Urinary bladder (tissue), 4 donors: ENCODE data around the gene MKKS. TPM values are rescaled to one million over a fixed set of nuclear protein-coding genes. Genes with fewer than 3 reads are reported as not detected.

Experiments used
- DNase-seq: peaks from one replicate; pipeline ENCODE4 v3.0.0-alpha.2; 2015; ENCODE audit errors: extremely low spot score
- H3K27ac ChIP-seq: one replicate; pipeline ENCODE4 v1.5.1; 2013; ENCODE audit warnings: low read depth, mild to moderate bottlenecking, moderate library complexity
- H3K36me3 ChIP-seq: one replicate; pipeline ENCODE4 v1.6.1; 2013; ENCODE audit warnings: mild to moderate bottlenecking, moderate library complexity; ENCODE audit not compliant: insufficient read depth
- H3K4me1 ChIP-seq: one replicate; pipeline ENCODE4 v1.6.1; 2013; ENCODE audit warnings: mild to moderate bottlenecking, moderate library complexity; ENCODE audit not compliant: insufficient read depth
- H3K4me3 ChIP-seq: one replicate; pipeline ENCODE4 v1.5.1; 2013; ENCODE audit warnings: low read depth, low read length
- whole genome bisulfite sequencing: extraction: QIAGEN DNeasy Blood & Tissue Kit; methylation state at CpG from one replicate; pipeline ENCODE4 v1.1.7; 2013; 5-methylcytosine and 5-hydroxymethylcytosine counted together
- polyA plus RNA-seq: library from polyadenylated mRNA; stranded (reverse); fragments of 200-250 nt; gene quantifications from one replicate; pipeline ENCODE4 v1.2.3, GENCODE V29; 2013
- total RNA-seq: library from RNA; depleted of rRNA; stranded (reverse); fragments of >200 nt; gene quantifications from one replicate; pipeline ENCODE4 v1.2.3, GENCODE V29; 2014
- donor health status: healthy with polysubstance abuse.
- donor health status: healthy.

The MKKS gene
- total and polyA plus RNA-seq, 2 donors = 18.1 to 19.8 TPM

DNA sequence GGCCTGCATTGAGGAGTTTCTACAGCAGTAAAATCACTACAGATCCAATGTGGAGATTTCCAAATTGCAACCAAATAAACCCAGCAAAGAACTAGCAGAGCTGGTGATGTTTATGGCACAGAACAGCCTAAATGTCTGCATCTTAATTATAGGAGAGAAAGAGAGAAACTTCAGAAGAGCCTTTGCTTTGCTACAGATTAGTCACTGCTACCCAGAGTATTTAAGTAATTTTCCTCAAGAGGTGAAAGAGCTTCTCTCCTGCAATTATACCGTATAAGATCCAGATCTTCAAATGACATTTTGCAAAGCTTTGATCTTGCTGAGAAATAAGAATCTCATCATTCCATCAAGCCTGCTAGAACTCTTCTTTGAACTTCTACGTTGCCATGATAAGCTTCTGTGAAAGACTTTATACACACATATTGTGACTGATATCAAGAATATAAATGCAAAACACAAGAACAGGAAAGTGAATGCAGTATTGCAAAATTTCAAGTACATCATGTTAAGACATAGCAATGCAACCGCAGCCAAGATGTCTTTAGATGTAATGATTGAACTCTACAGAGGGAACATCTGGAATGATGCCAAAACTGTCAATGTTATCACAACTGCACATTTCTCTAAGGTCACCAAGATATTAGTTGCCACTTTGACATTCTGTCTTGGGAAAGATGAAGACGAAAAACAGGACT, 48.0 kb downstream of the MKKS start:
- DNase-seq = no peak
- Histone ChIP-seq H3K4me1 (no peaks in the 10 kb centered on the region), H3K4me3 (no peak overlapping the region), H3K36me3 (no peaks in the 10 kb centered on the region), H3K27ac (no peak overlapping the region)
- whole genome bisulfite sequencing = 28% methylated on average over 4 of the region's 4 CpGs

DNA sequence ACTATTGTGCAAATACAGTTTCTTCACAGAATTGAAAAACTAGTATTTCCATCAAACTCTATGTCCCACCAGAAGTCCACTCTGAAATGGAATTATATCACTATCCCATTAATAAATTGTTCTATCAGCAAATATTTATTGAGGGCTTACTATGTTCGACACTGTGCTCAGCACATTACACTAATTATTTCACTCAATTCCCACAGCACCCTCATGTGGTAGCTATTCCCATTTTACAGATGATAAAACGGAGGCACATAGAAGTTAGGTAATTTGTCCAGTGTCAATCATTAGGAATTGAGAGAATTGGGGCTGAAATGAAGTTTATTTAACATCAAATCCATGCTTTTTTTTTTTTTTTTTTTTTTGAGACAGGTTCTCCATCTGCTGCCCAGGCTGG, 52.5 kb downstream of the MKKS start:
- WGBS = 74% methylated on average over 2 of the region's 2 CpGs
- DNase-seq = no peak
- no peaks in the 10 kb centered on the region for H3K36me3 ChIP-seq
- H3K4me1 ChIP-seq = no peaks in the 10 kb centered on the region
- H3K4me3 ChIP-seq = no peak overlapping the region
- H3K27ac ChIP-seq = no peak overlapping the region

DNA sequence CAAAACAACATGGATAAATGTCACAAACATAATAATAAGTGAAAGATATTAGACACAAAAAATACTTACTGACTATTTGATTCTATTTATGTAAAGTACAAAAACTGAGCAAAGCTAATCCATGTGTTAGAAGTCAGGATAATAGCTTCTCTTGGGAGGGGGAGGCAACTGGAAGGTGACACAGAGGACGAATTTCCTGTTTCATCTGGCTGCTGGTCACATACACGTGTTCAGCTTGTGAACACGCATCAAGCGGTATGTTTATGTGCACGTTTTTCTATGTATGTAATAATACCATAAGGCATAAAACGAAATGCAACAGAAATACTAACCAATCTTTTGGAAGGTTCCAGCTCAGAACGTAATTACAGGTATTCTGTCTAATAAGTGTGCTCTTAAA, 54.3 kb downstream of the MKKS start:
- Histone ChIP-seq H3K36me3 (no peaks in the 10 kb centered on the region), H3K4me1 (no peaks in the 10 kb centered on the region), H3K4me3 (no peak overlapping the region), H3K27ac (no peak overlapping the region)
- WGBS = 79% methylated on average over 7 of the region's 7 CpGs
- DNase-seq = no peak

DNA sequence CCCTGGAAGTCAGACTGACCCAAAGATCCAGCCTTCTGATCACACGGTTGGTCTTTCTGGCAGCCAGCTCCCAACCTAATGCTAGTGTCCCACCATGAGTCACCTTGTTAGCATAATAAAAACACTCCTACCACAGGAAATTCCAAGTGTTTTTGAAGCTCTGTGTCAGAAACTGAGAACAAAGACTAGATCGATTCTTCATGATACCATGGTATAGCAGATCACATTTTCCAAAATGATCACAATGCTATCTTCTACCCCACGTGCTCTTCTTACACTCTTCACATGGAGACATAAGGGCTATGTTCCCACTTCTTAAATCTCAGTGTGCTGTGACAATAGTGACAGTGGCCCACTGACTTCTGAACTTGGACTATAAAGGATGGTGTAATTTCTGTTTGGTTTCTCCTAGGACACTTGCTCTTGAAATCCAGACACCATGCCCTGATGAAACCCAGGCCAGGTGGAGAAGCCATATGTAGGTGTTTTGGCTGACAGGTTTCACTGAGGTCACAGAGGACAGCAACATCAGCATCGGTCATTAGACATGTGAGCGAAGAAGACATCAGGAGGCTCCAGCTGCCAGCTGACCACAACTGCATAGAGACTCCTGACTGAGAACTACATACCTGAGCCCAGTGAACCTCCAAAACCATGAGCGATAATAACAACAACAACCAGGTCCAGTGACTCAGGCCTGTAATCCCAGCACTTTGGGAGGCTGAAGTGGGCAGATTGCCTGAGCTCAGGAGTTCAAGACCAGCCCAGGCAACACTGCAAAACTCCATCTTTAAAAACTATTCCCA, 57.5 kb downstream of the MKKS start:
- Histone ChIP-seq H3K4me1 (no peaks in the 10 kb centered on the region), H3K27ac (no peak overlapping the region), H3K4me3 (no peak overlapping the region), H3K36me3 (no peaks in the 10 kb centered on the region)
- no peak for DNase-seq
- 87% methylated on average over 6 of the region's 6 CpGs for WGBS

DNA sequence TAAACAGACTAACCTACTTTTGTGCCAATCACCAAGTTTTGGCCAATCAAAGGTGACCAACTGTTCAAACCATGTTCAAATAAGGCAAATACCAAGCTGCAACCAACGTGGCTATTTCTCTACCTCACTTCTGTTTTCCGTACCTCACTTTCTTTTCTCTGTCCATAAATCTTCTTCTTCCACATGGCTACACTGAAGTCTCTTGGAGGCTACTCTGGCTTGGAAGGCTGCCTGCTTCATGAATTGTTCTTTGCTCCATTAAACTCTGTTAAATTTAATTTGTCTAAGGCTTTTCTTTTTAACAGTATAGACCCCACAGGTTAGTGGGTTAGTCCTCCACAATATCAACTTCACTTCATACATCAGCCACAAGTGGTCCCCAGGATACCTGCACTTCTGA, 58.8 kb downstream of the MKKS start:
- no peaks in the 10 kb centered on the region for H3K4me1 ChIP-seq
- H3K27ac ChIP-seq = no peak overlapping the region
- no peak for DNase-seq
- WGBS = 70% methylated on average over 2 of the region's 2 CpGs
- H3K36me3 ChIP-seq = no peaks in the 10 kb centered on the region
- H3K4me3 ChIP-seq = no peak overlapping the region

DNA sequence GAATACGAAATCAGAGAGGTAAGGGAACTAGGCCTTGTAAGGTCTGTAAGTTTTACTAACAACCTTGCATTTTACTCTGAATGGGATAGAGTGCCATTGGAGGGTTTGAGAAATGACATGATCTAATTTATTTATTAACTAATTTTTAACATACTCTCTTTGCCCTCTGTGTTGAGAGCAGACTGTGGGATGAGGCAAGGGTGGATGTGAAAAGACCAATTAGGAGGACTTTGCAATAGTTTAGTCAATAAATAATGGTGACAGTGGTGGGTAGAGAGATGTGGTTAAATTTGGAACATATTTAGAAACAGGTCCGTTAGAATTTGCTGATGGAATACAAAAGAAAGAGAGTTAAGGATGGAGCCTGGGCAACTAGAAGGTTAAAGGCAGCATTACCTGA, 60.0 kb downstream of the MKKS start:
- no peaks in the 10 kb centered on the region for H3K4me1 ChIP-seq
- WGBS = 74% methylated on average over 2 of the region's 2 CpGs
- H3K27ac ChIP-seq = no peak overlapping the region
- no peaks in the 10 kb centered on the region for H3K36me3 ChIP-seq
- H3K4me3 ChIP-seq = no peak overlapping the region
- no peak for DNase-seq

DNA sequence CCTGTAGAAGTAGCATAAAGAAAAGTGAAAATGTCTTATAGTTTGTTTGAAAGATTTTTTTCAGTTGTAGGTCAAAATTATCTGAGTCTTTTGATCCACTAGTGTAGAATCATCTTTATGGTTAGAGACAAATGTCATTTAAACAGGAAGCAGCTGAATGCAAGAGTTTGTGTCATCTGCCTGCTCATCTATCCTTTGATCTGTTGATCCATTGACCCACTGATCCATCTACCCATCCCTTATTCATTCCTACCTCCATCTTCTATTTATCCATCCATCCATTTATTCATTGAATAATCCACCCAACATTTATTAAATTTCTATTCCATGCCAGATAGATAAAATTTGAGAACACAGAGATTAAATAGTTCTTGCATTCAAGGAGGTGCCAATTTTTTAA, 62.6 kb downstream of the MKKS start:
- no peak for DNase-seq
- Histone ChIP-seq H3K36me3 (no peaks in the 10 kb centered on the region), H3K4me3 (no peak overlapping the region), H3K4me1 (no peaks in the 10 kb centered on the region), H3K27ac (no peak overlapping the region)

DNA sequence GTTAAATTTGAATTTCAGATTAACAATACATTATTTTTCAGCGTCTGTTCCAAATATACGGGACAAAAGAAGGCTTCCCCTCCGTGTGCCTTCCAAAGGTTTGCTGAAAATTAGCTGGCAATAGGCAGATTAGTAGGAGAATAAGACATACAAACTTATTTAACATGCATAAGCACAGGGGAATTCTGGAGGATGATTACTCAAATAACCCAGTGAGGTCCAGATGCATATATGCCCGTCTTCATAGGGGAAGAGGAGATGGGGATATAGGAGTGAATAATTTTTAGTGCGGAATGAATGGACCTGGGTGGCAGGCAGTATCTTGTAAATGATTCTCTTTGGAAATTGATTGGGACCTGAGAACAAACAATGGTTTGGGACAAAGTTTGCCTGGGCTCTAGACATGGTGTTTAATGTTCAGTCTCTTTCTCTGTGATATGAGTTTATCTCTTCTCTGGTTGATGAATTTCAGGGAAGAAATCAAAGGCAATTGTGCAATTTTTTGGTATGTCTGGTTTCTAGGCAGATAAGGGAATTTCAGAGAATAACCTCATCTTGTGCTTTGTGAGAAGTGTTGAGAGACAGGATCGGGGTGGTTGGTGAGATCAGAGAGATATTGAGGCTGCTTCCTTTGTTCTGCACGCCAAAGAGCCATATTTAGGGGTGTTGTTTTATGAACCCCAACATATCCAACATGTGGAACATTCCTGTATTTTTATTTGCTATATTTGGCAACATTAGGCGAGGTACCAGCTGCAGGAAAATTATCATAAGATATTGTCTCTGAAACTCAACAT, 63.7 kb downstream of the MKKS start:
- Histone ChIP-seq H3K4me1 (no peaks in the 10 kb centered on the region), H3K4me3 (no peak overlapping the region), H3K36me3 (no peaks in the 10 kb centered on the region), H3K27ac (no peak overlapping the region)
- WGBS = 61% methylated on average over 8 of the region's 8 CpGs
- DNase-seq = no peak

DNA sequence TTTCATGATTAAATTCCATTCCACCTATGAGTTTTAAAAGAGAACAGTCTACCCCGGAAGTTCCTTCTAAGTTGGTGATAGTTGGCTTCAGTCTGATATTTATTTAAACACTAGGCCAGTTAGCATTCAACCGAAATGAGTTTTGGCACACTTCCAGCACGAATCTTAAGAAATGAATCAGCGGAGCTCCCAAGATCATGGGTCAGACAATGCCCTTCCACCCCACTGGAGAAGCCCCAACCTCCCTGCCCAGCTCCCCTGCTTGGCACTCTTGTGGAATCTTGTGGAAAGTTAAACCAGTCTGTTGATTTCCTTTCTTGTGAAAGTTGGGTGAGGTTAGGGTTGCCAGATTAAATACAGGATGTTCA, 64.3 kb downstream of the MKKS start:
- Histone ChIP-seq H3K4me1 (no peaks in the 10 kb centered on the region), H3K27ac (no peak overlapping the region), H3K36me3 (no peaks in the 10 kb centered on the region), H3K4me3 (no peak overlapping the region)
- DNase-seq = no peak
- WGBS = 35% methylated on average over 4 of the region's 4 CpGs

DNA sequence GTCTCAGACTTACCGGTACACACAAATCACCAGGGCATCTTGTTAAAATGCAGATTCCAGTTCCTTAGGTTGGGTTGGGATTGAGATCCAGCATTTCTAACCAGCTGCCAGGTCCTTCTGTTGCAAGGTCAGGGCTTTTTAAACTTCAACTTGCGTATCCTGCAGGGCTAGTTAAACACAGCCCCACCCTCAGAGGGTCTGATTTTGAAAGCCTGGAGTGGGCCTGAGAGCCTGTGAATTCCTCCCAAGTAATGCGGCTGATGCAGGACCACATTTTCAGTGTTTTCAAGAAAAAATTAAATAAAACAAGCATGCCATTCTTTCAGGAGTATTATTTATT, 65.3 kb downstream of the MKKS start:
- DNase-seq = no peak
- Histone ChIP-seq H3K36me3 (no peaks in the 10 kb centered on the region), H3K4me1 (no peaks in the 10 kb centered on the region), H3K4me3 (no peak overlapping the region), H3K27ac (no peak overlapping the region)
- WGBS = 92% methylated on average over 3 of the region's 3 CpGs

DNA sequence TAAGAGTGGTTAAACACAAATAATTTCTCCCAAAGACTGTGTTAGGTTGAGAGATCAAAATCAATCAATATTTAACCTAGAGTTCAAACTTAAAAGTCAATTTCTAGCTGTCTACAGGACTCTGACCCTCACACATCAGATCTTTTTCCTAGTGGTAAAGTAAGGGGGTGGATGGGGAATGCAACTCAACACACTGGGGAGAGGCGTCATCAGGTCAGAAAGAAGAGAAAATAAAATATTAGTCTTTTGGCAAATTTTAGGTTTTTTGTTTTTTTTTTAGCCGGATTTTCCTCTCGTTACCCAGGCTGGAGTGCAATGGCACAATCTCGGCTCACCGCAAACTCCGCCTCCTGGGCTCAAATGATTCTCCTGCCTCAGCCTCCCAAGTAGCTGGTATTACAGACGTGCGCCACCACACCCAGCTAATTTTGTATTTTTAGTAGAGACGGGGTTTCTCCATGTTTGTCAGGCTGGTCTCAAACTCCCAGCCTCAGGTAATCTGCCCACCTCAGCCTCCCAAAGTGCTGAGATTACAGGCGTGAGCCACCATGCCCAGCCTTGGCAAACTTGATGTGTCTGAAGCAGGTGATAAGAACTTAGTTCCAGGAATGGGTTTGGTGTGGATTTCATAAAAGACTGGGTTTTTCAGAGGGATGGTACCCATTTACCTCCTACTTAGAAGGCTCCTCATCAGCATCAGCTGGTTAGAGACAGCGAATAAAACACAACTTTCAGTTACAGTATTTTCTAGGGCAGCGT, 65.9 kb downstream of the MKKS start:
- no peak for DNase-seq
- Histone ChIP-seq H3K4me1 (no peaks in the 10 kb centered on the region), H3K4me3 (no peak overlapping the region), H3K36me3 (no peaks in the 10 kb centered on the region), H3K27ac (no peak overlapping the region)
- WGBS = 92% methylated on average over 12 of the region's 12 CpGs

DNA sequence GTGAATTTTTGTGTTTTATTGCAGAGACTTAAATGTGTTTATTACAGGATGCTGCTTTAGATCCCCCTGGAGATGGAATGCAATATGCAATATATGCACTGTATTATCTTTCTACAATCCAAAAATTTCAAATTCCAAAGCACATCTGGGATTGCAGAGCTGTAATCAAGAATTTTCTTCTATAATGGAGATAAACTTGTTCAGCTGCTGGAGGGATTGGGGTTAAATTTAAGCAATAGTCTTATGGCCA, 66.4 kb downstream of the MKKS start:
- H3K36me3 ChIP-seq = no peaks in the 10 kb centered on the region
- no peak overlapping the region for H3K27ac ChIP-seq
- H3K4me1 ChIP-seq = no peaks in the 10 kb centered on the region
- H3K4me3 ChIP-seq = no peak overlapping the region
- no peak for DNase-seq

DNA sequence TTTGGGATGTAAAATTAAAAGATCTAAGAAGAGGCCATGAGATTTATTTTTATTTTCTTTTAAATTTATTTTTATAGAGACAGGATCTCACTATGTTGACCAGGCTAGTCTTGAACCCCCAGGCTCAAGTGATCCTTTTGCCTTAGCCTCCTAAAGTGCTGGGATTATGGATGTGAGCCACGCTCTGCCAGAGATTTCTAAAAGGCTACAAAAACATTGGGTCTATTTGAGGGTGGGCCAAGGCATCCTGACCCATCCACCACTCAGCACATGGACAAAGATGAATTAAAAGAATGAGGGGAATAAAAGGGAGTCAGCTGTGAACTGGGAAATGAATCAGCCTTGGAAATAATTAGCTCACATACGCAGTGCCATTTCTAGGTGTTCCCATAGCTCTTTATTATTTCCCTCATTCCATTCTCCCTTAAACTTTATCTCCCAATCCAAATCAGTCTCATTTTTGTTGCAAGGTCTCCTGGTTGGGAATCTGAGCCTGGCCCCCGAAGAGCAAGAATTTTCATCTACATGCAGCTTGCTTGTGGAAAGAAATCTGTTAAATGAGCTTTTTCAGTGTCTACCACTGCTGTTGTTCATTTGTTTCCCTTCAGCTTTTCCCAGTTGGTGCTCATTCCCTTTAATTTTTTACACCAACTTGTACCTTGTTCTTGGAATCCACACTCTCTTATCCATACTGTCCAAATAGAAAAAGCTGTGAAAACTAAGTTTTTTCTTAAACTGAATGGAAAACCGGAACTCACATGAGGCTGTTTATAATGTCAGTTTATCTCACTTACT, 66.9 kb downstream of the MKKS start:
- WGBS = 68% methylated on average over 4 of the region's 4 CpGs
- no peak overlapping the region for H3K27ac ChIP-seq
- H3K4me3 ChIP-seq = no peak overlapping the region

More for the DNA sequence above, 66.9 kb downstream of the MKKS start:
- Histone ChIP-seq H3K4me1 (no peaks in the 10 kb centered on the region), H3K36me3 (no peaks in the 10 kb centered on the region)
- no peak for DNase-seq
